HepG2 (cell line): ENCODE results near the gene TKFC. TPM values are rescaled to one million over a fixed set of nuclear protein-coding genes. Genes with fewer than 3 reads are reported as not detected.
A peak's percentile ranks its signal among the peaks of the same experiment; 100 is the strongest.

Experiments
- BCL6 ChIP-seq: IDR thresholded peaks from 2 replicates; pipeline ENCODE4 v1.6.1; 2016; ENCODE audit warnings: missing genetic modification reagents, missing compliant biosample characterization
- BRF2 ChIP-seq: sonication (generic); formaldehyde crosslinking; IDR thresholded peaks from 2 replicates; pipeline ENCODE4 v1.8.1; 2022; ENCODE audit warnings: mild to moderate bottlenecking, missing genetic modification reagents
- FOSL1 ChIP-seq: sonication (generic); formaldehyde crosslinking; IDR thresholded peaks from 2 replicates; pipeline ENCODE4 v1.9.0; 2021; ENCODE audit warnings: missing genetic modification reagents, borderline replicate concordance
- FOSL2 ChIP-seq: sonication (generic); formaldehyde crosslinking; IDR thresholded peaks from 2 replicates; pipeline ENCODE4 v1.4.0; 2020; ENCODE audit warnings: missing genetic modification reagents
- GABPA ChIP-seq, 2 experiments: IDR thresholded peaks; 2 replicates each; pipeline ENCODE4 v1.6.1; 2011 to 2016; ENCODE audit warnings: low read depth in 2 of 2, low read length in 1 of 2, missing biosample characterization in 1 of 2, missing genetic modification characterization in 1 of 2
- GATA4 ChIP-seq: sonication (generic); IDR thresholded peaks from 2 replicates; pipeline ENCODE4 v1.6.1; 2016; ENCODE audit warnings: antibody characterized with exemption, low read depth, borderline replicate concordance
- KLF9 ChIP-seq: IDR thresholded peaks from 2 replicates; pipeline ENCODE4 v1.6.1; 2016; ENCODE audit warnings: low read depth
- KMT2A ChIP-seq: sonication (generic); formaldehyde crosslinking; IDR thresholded peaks from 2 replicates; pipeline ENCODE4 v1.4.0; 2020; ENCODE audit warnings: missing genetic modification reagents
- MEIS1 ChIP-seq: sonication (generic); formaldehyde crosslinking; IDR thresholded peaks from 2 replicates; pipeline ENCODE4 v1.9.0; 2021; ENCODE audit warnings: mild to moderate bottlenecking, missing genetic modification reagents, moderate library complexity, borderline replicate concordance
- MEIS2 ChIP-seq: sonication (generic); formaldehyde crosslinking; IDR thresholded peaks from 2 replicates; pipeline ENCODE4 v1.9.0; 2021; ENCODE audit warnings: mild to moderate bottlenecking, missing genetic modification reagents
- PAXIP1 ChIP-seq: sonication (generic); formaldehyde crosslinking; conservative IDR thresholded peaks from 2 replicates; pipeline ENCODE4 v1.4.0; 2020; ENCODE audit warnings: mild to moderate bottlenecking, missing genetic modification reagents, moderate library complexity
- POLR2AphosphoS5 ChIP-seq: IDR thresholded peaks from 2 replicates; pipeline ENCODE4 v1.6.1; 2012; ENCODE audit warnings: low read depth, low read length
- PREB ChIP-seq: sonication (generic); formaldehyde crosslinking; IDR thresholded peaks from 2 replicates; pipeline ENCODE4 v1.4.0; 2020; ENCODE audit warnings: missing genetic modification reagents
- TBX3 ChIP-seq: fragments of 450-650 bp; IDR thresholded peaks from 2 replicates; pipeline ENCODE4 v1.6.1; 2017; ENCODE audit warnings: antibody characterized with exemption, mild to moderate bottlenecking, inconsistent platforms, borderline replicate concordance
- TRIM22 ChIP-seq: fragments of 450-650 bp; IDR thresholded peaks from 2 replicates; pipeline ENCODE4 v1.6.1; 2017
- ZBTB7A ChIP-seq: sonication (generic); formaldehyde crosslinking; IDR thresholded peaks from 2 replicates; pipeline ENCODE4 v1.8.0; 2022; ENCODE audit warnings: mild to moderate bottlenecking, missing genetic modification reagents
- ZC3H13 ChIP-seq: sonication (generic); formaldehyde crosslinking; IDR thresholded peaks from 2 replicates; pipeline ENCODE4 v1.8.1; 2023; ENCODE audit warnings: mild to moderate bottlenecking, missing genetic modification reagents, moderate library complexity
- ZNF256 ChIP-seq: sonication (generic); formaldehyde crosslinking; conservative IDR thresholded peaks from 2 replicates; pipeline ENCODE4 v1.4.0; 2020; ENCODE audit warnings: missing genetic modification reagents
- ZSCAN21 ChIP-seq: sonication (generic); formaldehyde crosslinking; IDR thresholded peaks from 2 replicates; pipeline ENCODE4 v1.8.0; 2022; ENCODE audit warnings: mild to moderate bottlenecking, missing genetic modification reagents, moderate library complexity, borderline replicate concordance
- polyA plus RNA-seq, 8 experiments: library from polyadenylated mRNA; depleted of rRNA in 3 of 8; stranded (reverse) in 7 of 8; unstranded in 1 of 8; fragments of >200 nt; fragmentation: Illumina TruSeq in 4 of 8; extraction: Trizol in 4 of 8; gene quantifications; 2 replicates each; pipeline versions ENCODE4 v1.2.1 to v1.2.3, GENCODE V29; 2011 to 2016; ENCODE audit warnings: low read depth in 4 of 8, missing spikeins in 1 of 8, mixed read lengths in 1 of 8; ENCODE audit not compliant: insufficient read depth in 1 of 8
- total RNA-seq, 5 experiments: library from RNA; depleted of rRNA; stranded (reverse); fragments of >200 nt; fragmentation: Illumina TruSeq; extraction: Trizol; gene quantifications; 2 replicates each; pipeline ENCODE4 v1.2.3, GENCODE V29; 2016; ENCODE audit warnings: low read depth in 1 of 5
- TF ChIP-seq, protein P1 (sequence below): sonication (generic); formaldehyde crosslinking; IDR thresholded peaks from 2 replicates; pipeline ENCODE4 v1.5.1; 2020; ENCODE audit warnings: missing genetic modification reagents, mild to moderate bottlenecking, borderline replicate concordance

Gene TKFC
- total and polyA plus RNA-seq, 2 of the 13 experiments (the other 11 are each of a cell fraction or from before 2014, with no cell fraction given) = 147 to 197 TPM

GRCh38 chr11:61332797-61333549 lies at the start of gene TKFC, which contains the start of gene DDB1 (continued):
- TF ChIP-seq GABPA (IDR thresholded peaks at IDR 0.05; ENCODE audit: low read depth, low read length) (peak; percentile 66), GABPA (CRISPR knock-in tag; IDR thresholded peaks at IDR 0.05; ENCODE audit: low read depth) (peak; percentile 85), TBX3 (peak; percentile 32; the same call in 1 of the 2 replicates), BCL6 (CRISPR knock-in tag) (peak; percentile 49; the same call in 1 of the 2 replicates), ZSCAN21 (CRISPR knock-in tag) (peak; percentile 14; the same call in 1 of the 2 replicates), PAXIP1 (CRISPR knock-in tag) (peak; percentile 41; the same call in 1 of the 2 replicates), GATA4 (peak; percentile 53; the same call in 1 of the 2 replicates), POLR2AphosphoS5 (peak; percentile 91), KMT2A (CRISPR knock-in tag) (peak; percentile 95), PREB (CRISPR knock-in tag) (no peak), MEIS2 (CRISPR knock-in tag) (peak; percentile 69; the same call in 1 of the 2 replicates), ZNF256 (CRISPR knock-in tag) (no peak), BRF2 (peak; percentile 68; the same call in 1 of the 2 replicates), MEIS1 (CRISPR knock-in tag) (no peak), FOSL1 (CRISPR knock-in tag) (0 out of 2 replicates have a peak, but pooled peaks have one; percentile 2), TRIM22 (no peak), KLF9 (CRISPR knock-in tag) (no peak; the same call in 1 of the 2 replicates), FOSL2 (CRISPR knock-in tag) (peak; percentile 47; the same call in 1 of the 2 replicates), ZC3H13 (CRISPR knock-in tag) (no peak; the same call in 1 of the 2 replicates), ZBTB7A (CRISPR knock-in tag) (peak; percentile 61; the same call in 1 of the 2 replicates)
- TF ChIP-seq, protein P1, sequence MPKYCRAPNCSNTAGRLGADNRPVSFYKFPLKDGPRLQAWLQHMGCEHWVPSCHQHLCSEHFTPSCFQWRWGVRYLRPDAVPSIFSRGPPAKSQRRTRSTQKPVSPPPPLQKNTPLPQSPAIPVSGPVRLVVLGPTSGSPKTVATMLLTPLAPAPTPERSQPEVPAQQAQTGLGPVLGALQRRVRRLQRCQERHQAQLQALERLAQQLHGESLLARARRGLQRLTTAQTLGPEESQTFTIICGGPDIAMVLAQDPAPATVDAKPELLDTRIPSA (CRISPR knock-in tag) = peak; percentile 77; the same call in 1 of the 2 replicates
